Renal cortical epithelial cell (primary cell): ENCODE data around the gene ADAMTS19. TPM values are rescaled to one million over a fixed set of nuclear protein-coding genes. Genes with fewer than 3 reads are reported as not detected.
A peak's percentile ranks its signal among the peaks of the same experiment; 100 is the strongest.

Source experiments
- DNase-seq: peaks from one replicate; pipeline ENCODE4 v3.0.0-alpha.2; 2011; ENCODE audit warnings: low read depth
- total RNA-seq: library from RNA; depleted of rRNA; stranded (reverse); fragments of >200 nt; gene quantifications from 2 replicates; pipeline ENCODE4 v1.2.3, GENCODE V29; 2014

The ADAMTS19 gene
- total RNA-seq, 1 donor from 2014 or later = 0.30 TPM

- peak; percentile 2 for DNase-seq
Measured at GRCh38 chr5:129760636-129761325, 300.7 kb downstream of the ADAMTS19 start.

DNA sequence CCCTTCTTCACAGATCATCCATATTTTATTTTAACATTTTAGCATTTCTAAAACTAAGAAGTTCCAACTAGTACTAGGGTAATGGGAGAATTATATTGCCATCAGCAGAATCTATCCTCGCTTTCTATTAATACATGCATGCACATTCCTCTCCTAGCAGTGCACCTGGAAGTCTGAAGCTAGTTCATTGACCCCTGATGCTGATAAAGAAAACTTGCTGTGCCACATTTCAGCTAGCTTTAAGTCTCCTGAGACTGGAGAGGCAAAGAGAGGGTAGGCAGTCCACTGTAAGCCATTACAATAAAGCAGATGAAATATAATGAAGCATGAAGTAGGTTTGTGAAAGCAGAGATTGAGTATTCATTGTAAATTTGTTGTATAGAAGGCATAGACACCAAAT is 303.6 kb downstream of the ADAMTS19 start:
- no peak for DNase-seq

DNA sequence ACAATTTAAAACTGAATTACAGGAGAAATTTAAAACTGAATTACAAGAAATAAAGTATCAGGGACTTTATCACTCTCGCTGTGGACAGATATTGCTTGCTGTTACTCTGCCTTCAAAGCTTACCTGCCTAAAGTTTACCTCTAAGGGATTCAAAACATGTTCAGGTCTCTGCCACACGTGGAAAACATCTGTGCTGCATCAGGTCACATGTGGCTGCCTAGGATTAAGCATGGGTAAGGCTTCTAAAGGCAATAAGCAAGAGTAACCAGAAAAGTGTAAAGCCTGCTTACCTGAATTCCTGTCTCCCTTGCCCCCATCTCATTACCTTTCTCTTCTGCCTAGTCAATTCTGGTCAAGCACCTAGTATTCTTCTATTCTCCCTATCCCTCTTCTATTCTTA is 306.7 kb downstream of the ADAMTS19 start:
- no peak for DNase-seq

DNA sequence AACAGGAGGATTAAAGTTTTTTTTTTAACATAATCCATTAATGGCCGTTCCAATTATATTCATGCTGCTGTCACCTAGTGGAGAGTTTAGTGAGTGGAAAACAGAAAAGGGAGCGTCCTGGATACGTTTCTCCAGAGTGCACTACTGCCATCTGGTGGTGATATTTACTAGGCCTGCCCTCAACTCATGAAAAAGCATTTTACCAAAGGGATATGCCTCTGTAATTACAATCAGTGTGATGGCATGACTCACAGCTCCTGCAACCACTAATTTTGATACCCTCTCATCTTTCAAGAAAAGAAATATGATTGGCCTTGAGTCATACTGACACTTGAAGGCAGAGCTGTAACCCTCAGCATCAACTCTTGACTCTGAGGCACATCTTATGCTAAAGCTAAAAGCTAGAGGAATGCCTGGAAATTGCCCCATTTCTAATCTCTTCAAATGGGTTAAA is 307.9 kb downstream of the ADAMTS19 start:
- peak; percentile 85 for DNase-seq

- no peak for DNase-seq
Measured at GRCh38 chr5:129768735-129769134, 308.6 kb downstream of the ADAMTS19 start.

DNA sequence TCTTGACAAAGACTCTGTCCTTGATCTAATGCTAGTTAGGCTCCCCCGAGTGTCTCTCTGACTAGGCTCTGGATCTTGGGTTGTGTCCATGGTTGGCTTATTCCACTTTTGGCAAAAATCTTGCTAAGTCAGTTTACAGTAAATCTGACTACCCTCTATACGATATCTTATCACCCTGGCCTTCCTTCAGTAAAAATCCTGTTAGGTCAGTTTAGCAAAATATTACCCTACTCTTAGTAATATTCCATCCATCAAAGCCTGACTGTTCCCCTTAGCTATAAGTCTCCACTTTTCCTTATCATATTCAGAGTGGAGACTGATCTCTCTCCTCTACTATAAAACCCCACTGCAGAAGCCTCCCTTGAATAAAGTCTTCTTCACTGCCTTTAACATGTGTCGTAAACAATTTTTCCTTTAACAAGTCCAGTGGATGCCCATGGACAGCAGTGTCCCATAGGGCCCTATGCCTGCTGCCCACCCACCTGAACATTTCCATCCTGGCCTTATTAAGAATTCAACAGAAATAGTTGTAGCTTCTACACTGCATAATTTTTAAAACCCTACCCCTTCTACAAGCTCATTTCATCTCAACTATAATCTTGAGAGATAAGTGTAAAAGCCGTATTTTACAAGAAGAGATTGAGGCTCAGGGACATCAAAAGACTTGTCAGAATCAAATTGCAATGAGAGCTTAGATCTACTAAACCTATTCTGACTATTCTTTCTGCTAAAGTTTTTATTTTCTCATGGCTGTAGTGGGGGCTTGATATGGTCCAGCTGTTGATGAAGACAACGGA is 310.1 kb downstream of the ADAMTS19 start:
- DNase-seq = no peak

DNA sequence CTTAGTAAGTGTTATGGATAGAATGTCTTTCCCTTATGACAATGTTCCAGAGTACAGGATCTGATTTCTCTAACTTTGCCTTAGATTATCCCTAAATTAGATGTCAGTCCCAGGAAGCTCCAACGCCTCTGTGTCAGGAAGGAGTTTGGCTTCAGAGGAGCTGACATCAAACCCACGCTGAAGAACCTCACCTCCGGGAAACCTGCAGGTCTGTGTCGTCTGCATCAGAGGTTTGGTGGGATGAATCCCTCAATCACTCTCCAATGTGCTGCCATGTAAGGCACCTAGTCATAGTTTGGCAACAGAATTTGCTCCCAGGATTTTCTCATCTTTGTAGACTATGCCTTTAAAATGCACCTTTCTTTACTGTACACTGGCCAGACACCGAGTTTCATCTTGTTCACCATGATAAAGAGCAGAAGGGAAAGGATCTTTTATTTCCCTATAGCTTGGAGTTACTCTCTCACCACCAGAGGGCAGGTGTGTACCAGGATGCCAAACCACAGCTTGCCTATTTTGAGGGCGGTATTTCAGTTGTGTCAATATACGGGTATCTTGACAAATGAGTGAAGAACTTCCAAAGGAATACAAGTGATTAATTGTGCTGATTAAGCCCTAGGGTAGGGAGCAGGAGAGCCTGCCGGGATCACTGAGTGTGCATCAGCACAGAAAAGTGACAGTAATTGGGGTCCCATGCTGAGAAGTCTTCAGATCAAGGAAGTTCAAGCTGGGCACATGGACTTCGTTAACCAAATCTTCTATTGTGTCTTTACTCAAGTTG is 311.1 kb downstream of the ADAMTS19 start:
- peak; percentile 56 for DNase-seq

DNA sequence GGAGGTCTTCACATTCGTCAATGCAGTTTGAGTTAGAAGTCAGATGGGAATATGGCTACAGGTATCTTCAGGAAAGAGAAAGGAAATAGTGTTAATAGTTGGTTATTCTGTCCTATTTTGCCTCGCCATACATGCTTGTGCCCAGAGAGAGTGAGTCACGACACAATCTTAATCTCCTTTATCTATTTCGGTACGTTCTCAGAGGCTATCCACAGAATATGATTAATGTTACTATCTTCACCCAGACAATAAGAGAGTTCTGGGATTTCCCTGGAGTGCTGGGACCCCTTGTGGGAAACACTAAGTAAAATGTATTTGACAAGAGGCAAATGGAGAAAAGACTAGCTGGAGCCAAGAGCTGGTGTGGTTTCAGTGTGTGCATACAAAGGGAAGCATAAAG is 313.3 kb downstream of the ADAMTS19 start:
- no peak for DNase-seq

GRCh38 chr5:129781594-129781993 is 321.5 kb downstream of the ADAMTS19 start:
- no peak for DNase-seq
